Calu3 (cell line): ENCODE data around the gene TXNDC5. TPM values are rescaled to one million over a fixed set of nuclear protein-coding genes. Genes with fewer than 3 reads are reported as not detected.

Experiments used
- BruUV-seq: library from RNA; stranded (reverse); fragments of 400-500 nt; replicated peaks from 2 replicates; lab custom pipeline; 2021; lab: Mats Ljungman, UMichigan
- CTCF ChIA-PET: fragments of 300-600 bp; sonication (Branson Sonifier 250); formaldehyde crosslinking; loops from one replicate; lab custom pipeline; 2022; ENCODE audit warnings: antibody characterized with exemption; lab: Charles Lee
- DNase-seq: peaks from one replicate; pipeline ENCODE4 v3.0.0; 2022
- H3K27ac Mint-ChIP-seq: one replicate; pipeline ENCODE4 v1.8.0; 2022; ENCODE audit warnings: mixed read lengths; ENCODE audit not compliant: unreplicated experiment
- H3K27me3 Mint-ChIP-seq: one replicate; pipeline ENCODE4 v1.8.0; 2022; ENCODE audit warnings: mixed read lengths; ENCODE audit not compliant: unreplicated experiment
- H3K36me3 Mint-ChIP-seq: one replicate; pipeline ENCODE4 v1.8.0; 2022; ENCODE audit warnings: mild to moderate bottlenecking, moderate library complexity, mixed read lengths; ENCODE audit not compliant: insufficient read depth, unreplicated experiment
- H3K4me1 Mint-ChIP-seq: one replicate; pipeline ENCODE4 v1.8.0; 2022; ENCODE audit warnings: mild to moderate bottlenecking, low read depth, mixed read lengths; ENCODE audit not compliant: unreplicated experiment
- H3K4me3 Mint-ChIP-seq: one replicate; pipeline ENCODE4 v1.8.0; 2022; ENCODE audit warnings: mild to moderate bottlenecking, low read depth, moderate library complexity, mixed read lengths; ENCODE audit not compliant: unreplicated experiment
- H3K9me3 Mint-ChIP-seq: one replicate; pipeline ENCODE4 v1.8.0; 2022; ENCODE audit warnings: low read depth, mixed read lengths; ENCODE audit not compliant: unreplicated experiment
- intact Hi-C: fragments of 100-400 bp; cut with micrococcal nuclease; formaldehyde crosslinking; loops from one replicate; pipeline ENCODE4 v1.10.0; 2022; ENCODE audit not compliant: unreplicated experiment
- total RNA-seq: library from RNA; stranded (reverse); gene quantifications from 2 replicates; pipeline ENCODE4 v1.2.3, GENCODE V29; 2022
- TF ChIP-seq, protein P1 (sequence below): fragments of 200-600 bp; IDR thresholded peaks from one replicate; pipeline ENCODE4 v1.8.0; 2022; ENCODE audit warnings: antibody characterized with exemption; ENCODE audit not compliant: unreplicated experiment

The TXNDC5 gene
- total RNA-seq, 1 experiment from 2014 or later: 111 TPM

DNA sequence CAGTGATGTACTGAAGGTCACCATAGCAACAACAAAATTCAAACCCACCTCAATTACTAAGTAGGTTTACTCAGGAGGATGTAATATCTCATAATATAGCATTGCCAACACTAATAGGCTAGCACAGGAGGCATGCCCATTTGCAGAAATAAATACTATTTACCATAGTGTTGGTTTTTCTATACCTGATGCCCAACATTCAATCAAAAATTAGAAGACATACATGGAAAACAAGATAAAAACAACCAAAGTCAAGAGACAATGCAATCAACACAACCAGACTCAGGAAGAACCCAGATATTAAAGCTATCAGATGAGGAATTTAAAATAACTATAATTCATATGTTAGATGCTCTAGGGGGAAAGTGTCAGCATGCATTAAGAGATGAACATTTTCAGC, 14.3 kb upstream of the TXNDC5 start:
- Mint-ChIP-seq H3K36me3 (no peaks in the 10 kb centered on the region), H3K4me3 (no peak overlapping the region), H3K4me1 (no peaks in the 10 kb centered on the region), H3K9me3 (peaks cover 3% of the 10 kb centered on the region), H3K27ac (no peak overlapping the region), H3K27me3 (no peaks in the 10 kb centered on the region)
- TF ChIP-seq, protein P1, sequence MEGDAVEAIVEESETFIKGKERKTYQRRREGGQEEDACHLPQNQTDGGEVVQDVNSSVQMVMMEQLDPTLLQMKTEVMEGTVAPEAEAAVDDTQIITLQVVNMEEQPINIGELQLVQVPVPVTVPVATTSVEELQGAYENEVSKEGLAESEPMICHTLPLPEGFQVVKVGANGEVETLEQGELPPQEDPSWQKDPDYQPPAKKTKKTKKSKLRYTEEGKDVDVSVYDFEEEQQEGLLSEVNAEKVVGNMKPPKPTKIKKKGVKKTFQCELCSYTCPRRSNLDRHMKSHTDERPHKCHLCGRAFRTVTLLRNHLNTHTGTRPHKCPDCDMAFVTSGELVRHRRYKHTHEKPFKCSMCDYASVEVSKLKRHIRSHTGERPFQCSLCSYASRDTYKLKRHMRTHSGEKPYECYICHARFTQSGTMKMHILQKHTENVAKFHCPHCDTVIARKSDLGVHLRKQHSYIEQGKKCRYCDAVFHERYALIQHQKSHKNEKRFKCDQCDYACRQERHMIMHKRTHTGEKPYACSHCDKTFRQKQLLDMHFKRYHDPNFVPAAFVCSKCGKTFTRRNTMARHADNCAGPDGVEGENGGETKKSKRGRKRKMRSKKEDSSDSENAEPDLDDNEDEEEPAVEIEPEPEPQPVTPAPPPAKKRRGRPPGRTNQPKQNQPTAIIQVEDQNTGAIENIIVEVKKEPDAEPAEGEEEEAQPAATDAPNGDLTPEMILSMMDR: no peak
- BruUV-seq: no TSS peak
- CTCF ChIA-PET: no interaction called here
- DNase-seq: no peak
- intact Hi-C loops: no loop called here

DNA sequence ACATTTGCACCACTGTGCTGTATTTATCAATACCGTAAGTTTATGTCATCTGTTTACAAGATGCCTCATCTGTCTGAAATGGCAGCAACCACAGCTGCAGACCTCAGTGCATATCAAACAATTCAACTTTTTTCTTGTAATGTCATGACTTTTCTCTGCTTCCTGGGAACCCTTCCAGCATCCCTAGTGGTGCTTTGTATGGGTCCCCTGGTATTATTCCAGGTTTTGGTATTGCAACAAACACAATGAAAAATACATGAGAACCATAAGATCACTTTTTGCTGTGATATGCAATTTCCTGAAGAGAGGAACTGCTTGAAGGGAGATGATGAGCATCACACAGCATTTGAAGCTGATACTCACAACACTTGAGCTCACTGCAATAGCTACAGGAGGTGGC, 12.0 kb upstream of the TXNDC5 start:
- CTCF ChIA-PET: no interaction called here
- DNase-seq: no peak
- Mint-ChIP-seq H3K9me3 (peaks cover 3% of the 10 kb centered on the region), H3K27ac (no peak overlapping the region), H3K27me3 (no peaks in the 10 kb centered on the region), H3K4me1 (no peaks in the 10 kb centered on the region), H3K4me3 (no peak overlapping the region), H3K36me3 (no peaks in the 10 kb centered on the region)
- no TSS peak for BruUV-seq
- TF ChIP-seq, protein P1: no peak
- intact Hi-C loops: no loop called here

DNA sequence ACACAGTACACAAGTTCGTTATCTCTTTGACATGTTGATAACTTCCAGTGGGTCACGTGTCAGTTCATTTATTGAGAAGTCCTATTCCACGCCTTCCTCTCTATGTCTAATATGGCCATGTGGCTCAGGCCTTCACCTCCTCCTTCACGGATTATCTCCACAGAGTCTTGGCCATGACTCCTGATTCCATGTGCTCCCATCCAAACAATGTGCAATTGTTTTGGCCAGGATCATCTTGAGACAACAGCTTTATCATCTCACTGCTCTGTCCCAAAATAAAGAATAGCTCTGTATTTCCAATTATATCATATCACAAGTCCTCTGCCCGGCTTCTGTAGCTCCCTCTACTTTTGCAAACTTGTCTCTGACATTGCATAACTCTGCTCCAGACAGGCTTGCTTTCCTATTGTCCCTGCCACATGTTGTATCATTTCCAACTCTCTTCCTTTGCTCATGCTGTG, 11.1 kb upstream of the TXNDC5 start:
- H3K27me3 Mint-ChIP-seq: no peaks in the 10 kb centered on the region

DNA sequence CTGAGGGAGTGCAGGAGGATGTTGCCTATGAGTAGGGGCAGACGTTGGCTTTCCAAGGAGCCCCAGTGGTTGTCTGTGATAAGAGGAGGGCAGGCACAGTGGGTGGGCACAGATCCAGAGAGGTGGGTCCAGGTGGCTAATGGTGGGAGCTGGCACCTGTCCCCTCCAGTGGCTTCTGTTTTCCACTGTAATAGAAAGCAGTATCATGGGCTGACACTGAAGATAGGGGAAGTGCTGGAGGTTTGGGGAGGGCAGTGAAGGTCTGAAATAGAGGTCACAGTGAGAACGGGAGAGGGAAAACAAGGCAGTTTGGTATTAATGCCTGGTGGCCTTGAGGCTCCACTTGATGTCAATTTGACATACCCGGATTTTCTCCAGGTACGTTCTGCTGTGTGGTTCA, 10.5 kb upstream of the TXNDC5 start:
- H3K4me1 Mint-ChIP-seq: no peaks in the 10 kb centered on the region
- peaks cover 3% of the 10 kb centered on the region for H3K9me3 Mint-ChIP-seq
- CTCF ChIA-PET: no interaction called here
- intact Hi-C loops: no loop called here
- no peaks in the 10 kb centered on the region for H3K36me3 Mint-ChIP-seq
- BruUV-seq: no TSS peak
- H3K4me3 Mint-ChIP-seq: no peak overlapping the region
- TF ChIP-seq, protein P1: no peak
- no peak overlapping the region for H3K27ac Mint-ChIP-seq
- H3K27me3 Mint-ChIP-seq: no peaks in the 10 kb centered on the region
- no peak for DNase-seq

More for the DNA sequence above, 11.1 kb upstream of the TXNDC5 start:
- no peak overlapping the region for H3K4me3 Mint-ChIP-seq
- no peak for DNase-seq
- TF ChIP-seq, protein P1: no peak
- BruUV-seq: no TSS peak
- no peaks in the 10 kb centered on the region for H3K4me1 Mint-ChIP-seq
- H3K27ac Mint-ChIP-seq: no peak overlapping the region
- intact Hi-C loops: no loop called here
- CTCF ChIA-PET: no interaction called here
- no peaks in the 10 kb centered on the region for H3K36me3 Mint-ChIP-seq
- peaks cover 3% of the 10 kb centered on the region for H3K9me3 Mint-ChIP-seq
